Stimulated activated CD4-positive, alpha-beta T cell treated with anti-CD3 and anti-CD28 coated beads, Interleukin-1b, Interleukin-23, amount 100 ng/mL, for 4 hours (primary cell): ENCODE data around the gene ERICH4.

Experiments
- DNase-seq, 2 donors: peaks; one replicate each; pipeline ENCODE4 v3.0.0-alpha.2; 2020; ENCODE audit warnings: low read depth in 2 of 2

ERICH4 gene

GRCh38 chr19:41414461-41414860, 28.5 kb upstream of the ERICH4 start:
- no peak for DNase-seq

GRCh38 chr19:41415154-41415571, 27.8 kb upstream of the ERICH4 start:
- no peak for DNase-seq

GRCh38 chr19:41416194-41416674, 26.7 kb upstream of the ERICH4 start:
- DNase-seq, result no peak

- DNase-seq, result no peak
These were observed 22.7 kb upstream of the ERICH4 start for GRCh38 chr19:41420101-41420880.

- no peak for DNase-seq
These were observed 21.6 kb upstream of the ERICH4 start for GRCh38 chr19:41421314-41421713.

GRCh38 chr19:41421973-41422372, 21.0 kb upstream of the ERICH4 start:
- no peak for DNase-seq

- no peak for DNase-seq
These were observed 20.5 kb upstream of the ERICH4 start for GRCh38 chr19:41422456-41422855.

GRCh38 chr19:41422955-41423354, 20.0 kb upstream of the ERICH4 start:
- DNase-seq, result no peak

GRCh38 chr19:41424335-41425173, 18.4 kb upstream of the ERICH4 start:
- no peak for DNase-seq

- DNase-seq, result no peak
These were observed 17.5 kb upstream of the ERICH4 start for GRCh38 chr19:41425174-41426115.

GRCh38 chr19:41426116-41426841, 16.7 kb upstream of the ERICH4 start:
- DNase-seq, result no peak

GRCh38 chr19:41426952-41427646, 15.9 kb upstream of the ERICH4 start, which contains the start of gene B3GNT8:
TSS of gene B3GNT8 (minus strand) at chr19:41427374. CDS start at chr19:41426778, 596 bp downstream.
- DNase-seq, result peak; percentile 9 to 30

- peak in 1 of 2 donors; percentile 4 for DNase-seq
These were observed 15.1 kb upstream of the ERICH4 start for GRCh38 chr19:41427647-41428480.

- no peak for DNase-seq
These were observed 14.5 kb upstream of the ERICH4 start for GRCh38 chr19:41428481-41428859.

GRCh38 chr19:41430922-41431321, 12.0 kb upstream of the ERICH4 start:
- DNase-seq, result no peak

- DNase-seq, result no peak
These were observed 11.2 kb upstream of the ERICH4 start for GRCh38 chr19:41431426-41432386.

- no peak for DNase-seq
These were observed 9.8 kb upstream of the ERICH4 start for GRCh38 chr19:41433171-41433570.

- DNase-seq, result no peak
These were observed 8.5 kb upstream of the ERICH4 start for GRCh38 chr19:41434450-41434849.
